Transverse colon (tissue), 4 donors: Measurements from ENCODE around the gene PLEKHA6. TPM values are rescaled to one million over a fixed set of nuclear protein-coding genes. Genes with fewer than 3 reads are reported as not detected.

Source experiments
- DNase-seq: peaks from one replicate; pipeline ENCODE4 v3.0.0-alpha.2; 2019
- H3K27ac ChIP-seq, 4 donors: fragments of 200-600 bp; sonication (generic); 2 replicates each; pipeline ENCODE4 v1.5.1; 2016 to 2018; ENCODE audit warnings: inconsistent platforms in 4 of 4
- H3K27me3 ChIP-seq: fragments of 200-600 bp; sonication (generic); 2 replicates; pipeline ENCODE4 v1.5.1; 2017; ENCODE audit warnings: inconsistent platforms
- H3K36me3 ChIP-seq, 4 donors: fragments of 200-600 bp; sonication (generic); 2 replicates each; pipeline ENCODE4 v1.5.1; 2017 to 2019; ENCODE audit warnings: inconsistent platforms in 4 of 4
- H3K4me1 ChIP-seq, 4 donors: fragments of 200-600 bp; sonication (generic); 2 replicates each; pipeline ENCODE4 v1.5.1; 2017 to 2020; ENCODE audit warnings: inconsistent platforms in 4 of 4
- H3K4me3 ChIP-seq, 4 donors: fragments of 200-600 bp; sonication (generic); 1 replicate in 1 of 4; 2 replicates in 3 of 4; pipeline versions ENCODE4 v1.5.1 to v1.6.1; 2017 to 2019; ENCODE audit warnings: inconsistent platforms in 4 of 4
- H3K9me3 ChIP-seq, 2 donors: fragments of 200-600 bp; sonication (generic); 2 replicates each; pipeline ENCODE4 v1.5.1; 2017 to 2019; ENCODE audit warnings: inconsistent platforms in 2 of 2
- CTCF ChIP-seq, 5 experiments: fragments of 200-600 bp in 3 of 5; fragments of 450-650 bp in 2 of 5; sonication (generic) in 3 of 5; IDR thresholded peaks; 1 replicate in 2 of 5; 2 replicates in 3 of 5; pipeline ENCODE4 v1.5.1; 2016 to 2017; ENCODE audit warnings: antibody characterized with exemption in 5 of 5, inconsistent platforms in 3 of 5, mild to moderate bottlenecking in 2 of 5, moderate library complexity in 1 of 5
- EP300 ChIP-seq: sonication (generic); formaldehyde crosslinking; IDR thresholded peaks from one replicate; pipeline ENCODE4 v1.6.1; 2017; ENCODE audit warnings: antibody characterized with exemption, low read depth
- POLR2A ChIP-seq: fragments of 450-650 bp; IDR thresholded peaks from one replicate; pipeline ENCODE4 v1.6.1; 2016; ENCODE audit warnings: antibody characterized with exemption, mild to moderate bottlenecking, moderate library complexity
- POLR2AphosphoS5 ChIP-seq, 3 donors: sonication (generic); formaldehyde crosslinking; IDR thresholded peaks; one replicate each; pipeline ENCODE4 v1.6.1; 2016; ENCODE audit warnings: antibody characterized with exemption in 3 of 3
- WGBS, 2 donors: methylation state at CpG; one replicate each; pipeline ENCODE4 v1.1.5; 2018; ENCODE audit warnings: low coverage in 1 of 2; 5-methylcytosine and 5-hydroxymethylcytosine counted together
- in situ Hi-C, 4 donors: fragments of 200-750 bp; cut with MboI; loops; one replicate each; pipeline versions ENCODE4 v1.15.0 to v1.15.1; 2017; ENCODE audit warnings: low sequenced_read_pairs in 3 of 4, low pct_ligation_motif_present in 1 of 4, low pct_unique_long_range_greater_than_20kb in 1 of 4
- intact Hi-C: fragments of 100-400 bp; cut with DNase I; formaldehyde crosslinking; loops from one replicate; pipeline ENCODE4 v1.15.1; 2023; ENCODE audit warnings: low total_unique reads
- total RNA-seq, 4 donors: library from RNA; depleted of rRNA; stranded (reverse); fragments of >200 nt; gene quantifications; one replicate each; pipeline ENCODE4 v1.1.0, GENCODE V29; 2016

The PLEKHA6 gene
- total RNA-seq, 4 donors from 2014 or later = 58.7 to 209 (median 97.9) TPM

- no peak for DNase-seq
- Histone ChIP-seq H3K27ac (peak overlapping the region in 2 of 4 donors; percentile 65 to 68), H3K9me3 (no peaks in the 10 kb centered on the region), H3K4me3 (no peak overlapping the region), H3K27me3 (no peaks in the 10 kb centered on the region), H3K4me1 (peaks cover 0 to 14% (median 7%) of the 10 kb centered on the region in 4 donors), H3K36me3 (peaks cover 0 to 23% (median 11%) of the 10 kb centered on the region in 4 donors)
- TF ChIP-seq CTCF (IDR thresholded peaks at IDR 0.05) = no peak
- WGBS, 2 donors = 77% methylated on average over 20 of the region's 20 CpGs; no CpG with 5 or more reads in 1 of the 2 donors
- in situ Hi-C loops (loop anchor here in 1 of 4 donors (10.0 kb wide), 1 partner anchor 137 kb away; no protein-coding TSS in a partner anchor), intact Hi-C loops (no loop called here)
Measured at GRCh38 chr1:204227996-204228785, 131.5 kb downstream of the PLEKHA6 start.

GRCh38 chr1:204227351-204227750, 132.4 kb downstream of the PLEKHA6 start:
- intact Hi-C loops (no loop called here), in situ Hi-C loops (loop anchor here in 1 of 4 donors (10.0 kb wide), 1 partner anchor 137 kb away; no protein-coding TSS in a partner anchor)
- H3K4me3 ChIP-seq = no peak overlapping the region
- peaks cover 0 to 23% (median 8%) of the 10 kb centered on the region in 4 donors for H3K36me3 ChIP-seq
- no peaks in the 10 kb centered on the region for H3K9me3 ChIP-seq
- 75 to 88% methylated on average over 2 of the region's 2 CpGs for WGBS, 2 donors
- no peak for DNase-seq
- peaks cover 0 to 14% (median 7%) of the 10 kb centered on the region in 4 donors for H3K4me1 ChIP-seq
- H3K27ac ChIP-seq = peak overlapping the region; percentile 52 to 74 (median 66)
- no peaks in the 10 kb centered on the region for H3K27me3 ChIP-seq
- TF ChIP-seq CTCF (IDR thresholded peaks at IDR 0.05) = no peak
- TF ChIP-seq EP300 = no peak
- no peak for TF ChIP-seq POLR2A

- H3K4me1 ChIP-seq = peaks cover 0 to 14% (median 7%) of the 10 kb centered on the region in 4 donors
- TF ChIP-seq CTCF (IDR thresholded peaks at IDR 0.05) (no peak), POLR2AphosphoS5 (IDR thresholded peaks at IDR 0.05) (peak in 2 of 3 donors; percentile 25 to 56), EP300 (no peak)
- H3K4me3 ChIP-seq = no peak overlapping the region
- H3K36me3 ChIP-seq = peaks cover 0 to 16% (median 5%) of the 10 kb centered on the region in 4 donors
- H3K27me3 ChIP-seq = no peaks in the 10 kb centered on the region
- WGBS, 2 donors = 65 to 91% methylated on average over 3 to 16 of the region's 16 CpGs
- no peaks in the 10 kb centered on the region for H3K9me3 ChIP-seq
- intact Hi-C loops (no loop called here), in situ Hi-C loops (loop anchor here in 1 of 4 donors (10.0 kb wide), 1 partner anchor 139 kb away; no protein-coding TSS in a partner anchor)
- H3K27ac ChIP-seq = peak overlapping the region; percentile 52 to 74 (median 66)
- DNase-seq = peak; percentile 67
Measured at GRCh38 chr1:204225841-204226735, 133.6 kb downstream of the PLEKHA6 start.

GRCh38 chr1:204224655-204225054, 135.1 kb downstream of the PLEKHA6 start:
- Histone ChIP-seq H3K4me3 (no peak overlapping the region), H3K27me3 (no peaks in the 10 kb centered on the region), H3K27ac (no peak overlapping the region), H3K36me3 (peaks cover 0 to 16% (median 3%) of the 10 kb centered on the region in 4 donors), H3K4me1 (peaks cover 0 to 14% (median 7%) of the 10 kb centered on the region in 4 donors), H3K9me3 (no peaks in the 10 kb centered on the region)
- DNase-seq = no peak
- in situ Hi-C loops (loop anchor here in 1 of 4 donors (10.0 kb wide), 1 partner anchor 140 kb away; no protein-coding TSS in a partner anchor), intact Hi-C loops (no loop called here)
- TF ChIP-seq POLR2A = no peak
- TF ChIP-seq EP300 = no peak
- TF ChIP-seq CTCF (IDR thresholded peaks at IDR 0.05) = no peak
- TF ChIP-seq POLR2AphosphoS5 (IDR thresholded peaks at IDR 0.05) = no peak
- 66 to 84% methylated on average over 5 to 8 of the region's 8 CpGs for WGBS, 2 donors
